ENCODE measurements around the gene LRP4. TPM values are rescaled to one million over a fixed set of nuclear protein-coding genes. Genes with fewer than 3 reads are reported as not detected.

The LRP4 gene
- total RNA-seq, 1 experiment from 2014 or later, result 0.87 TPM

DNA sequence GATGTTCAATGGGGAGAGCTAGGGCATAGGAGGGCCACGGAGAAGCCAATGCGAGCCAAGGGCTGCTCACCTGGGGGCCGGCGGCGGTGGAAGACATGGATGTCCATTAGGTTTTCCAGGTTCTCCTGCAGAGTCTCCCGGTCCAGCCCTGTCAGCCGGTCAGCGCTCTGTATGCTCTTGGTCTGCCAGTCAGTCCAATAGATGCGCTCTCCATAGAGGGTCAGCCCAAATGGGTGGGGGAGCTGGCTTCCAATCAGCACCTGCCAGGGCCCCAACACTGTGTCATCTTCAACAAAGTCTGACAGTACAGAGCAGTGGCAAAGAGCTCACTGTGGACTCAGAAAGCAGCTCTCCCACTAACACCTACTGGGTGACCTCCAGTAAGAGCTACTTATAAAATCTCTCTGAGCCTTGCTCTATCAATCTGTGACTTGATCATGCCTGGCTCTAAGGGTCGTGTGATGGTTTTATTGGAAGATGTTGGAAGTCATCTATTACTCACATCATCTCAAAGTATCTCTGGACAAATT is 39.2 kb downstream of the LRP4 start:
- no peaks in the 10 kb centered on the region for H3F3A ChIP-seq (ENCODE audit: low read length, unreplicated experiment)
- no peaks in the 10 kb centered on the region for H3K36me3 ChIP-seq (ENCODE audit: low read depth, low read length)
- CTCF ChIA-PET, result no interaction called here
- no peaks in the 10 kb centered on the region for H3K27me3 ChIP-seq (ENCODE audit: low read length)
- H3K4me3 ChIP-seq (ENCODE audit: low read length), result no peak overlapping the region
- POLR2A ChIA-PET (ENCODE audit: unreplicated experiment), result no interaction called here
- H3K9me3 ChIP-seq (ENCODE audit: low read length), result no peaks in the 10 kb centered on the region
- BruUV-seq (replicated peaks), result no TSS peak
- H3K4me1 ChIP-seq (ENCODE audit: insufficient read depth, low read length), result no peaks in the 10 kb centered on the region
- H3K79me2 ChIP-seq (ENCODE audit: low read length), result no peaks in the 10 kb centered on the region
- no peak overlapping the region for H3K27ac ChIP-seq (ENCODE audit: low read length)
- no peak for ATAC-seq
- H4K20me1 ChIP-seq (ENCODE audit: low read length), result no peaks in the 10 kb centered on the region
- no peak overlapping the region for H3K4me2 ChIP-seq (ENCODE audit: low read length)
- no peak overlapping the region for H3K9ac ChIP-seq (ENCODE audit: low read length)
- intact Hi-C loops (cut with micrococcal nuclease), result no loop called here
- TF ChIP-seq EZH2 (IDR thresholded peaks at IDR 0.05; ENCODE audit: low read length, unreplicated experiment), result no peak
- no peak for TF ChIP-seq CTCF (conservative IDR thresholded peaks at IDR 0.05; ENCODE audit: low read depth, low read length)
- TF ChIP-seq EZH2phosphoT487 (IDR thresholded peaks at IDR 0.05; ENCODE audit: borderline replicate concordance, low read length), result no peak
- H3K9me2 ChIP-seq (replicated peaks; ENCODE audit: low read length), result no peaks in the 10 kb centered on the region
- DNase-seq, result no peak
- H2AFZ ChIP-seq (ENCODE audit: low read length), result no peak overlapping the region

GRCh38 chr11:46877580-46877979 is 40.8 kb downstream of the LRP4 start:
- Histone ChIP-seq H3F3A (ENCODE audit: low read length, unreplicated experiment) (no peaks in the 10 kb centered on the region), H3K79me2 (ENCODE audit: low read length) (no peaks in the 10 kb centered on the region), H3K4me3 (ENCODE audit: low read length) (no peak overlapping the region), H3K27ac (ENCODE audit: low read length) (no peak overlapping the region), H3K4me2 (ENCODE audit: low read length) (no peak overlapping the region), H2AFZ (ENCODE audit: low read length) (no peak overlapping the region), H3K4me1 (ENCODE audit: insufficient read depth, low read length) (no peaks in the 10 kb centered on the region), H4K20me1 (ENCODE audit: low read length) (no peaks in the 10 kb centered on the region), H3K36me3 (ENCODE audit: low read depth, low read length) (no peaks in the 10 kb centered on the region), H3K27me3 (ENCODE audit: low read length) (no peaks in the 10 kb centered on the region), H3K9me2 (replicated peaks; ENCODE audit: low read length) (no peaks in the 10 kb centered on the region), H3K9me3 (ENCODE audit: low read length) (no peaks in the 10 kb centered on the region), H3K9ac (ENCODE audit: low read length) (no peak overlapping the region)
- TF ChIP-seq EZH2 (IDR thresholded peaks at IDR 0.05; ENCODE audit: low read length, unreplicated experiment) (no peak), CTCF (conservative IDR thresholded peaks at IDR 0.05; ENCODE audit: low read depth, low read length) (no peak), EZH2phosphoT487 (IDR thresholded peaks at IDR 0.05; ENCODE audit: borderline replicate concordance, low read length) (no peak)
- BruUV-seq (replicated peaks), result no TSS peak
- ATAC-seq, result no peak
- intact Hi-C loops (cut with micrococcal nuclease), result no loop called here
- ChIA-PET CTCF (no interaction called here), POLR2A (ENCODE audit: unreplicated experiment) (no interaction called here)
- DNase-seq, result no peak

- H3K27ac ChIP-seq (ENCODE audit: low read length), result no peak overlapping the region
- intact Hi-C loops (cut with micrococcal nuclease), result no loop called here
- H3K4me1 ChIP-seq (ENCODE audit: insufficient read depth, low read length), result no peaks in the 10 kb centered on the region
- ChIA-PET CTCF (no interaction called here), POLR2A (ENCODE audit: unreplicated experiment) (no interaction called here)
- TF ChIP-seq EZH2phosphoT487 (IDR thresholded peaks at IDR 0.05; ENCODE audit: borderline replicate concordance, low read length) (no peak), EZH2 (IDR thresholded peaks at IDR 0.05; ENCODE audit: low read length, unreplicated experiment) (no peak), CTCF (conservative IDR thresholded peaks at IDR 0.05; ENCODE audit: low read depth, low read length) (no peak)
- H3F3A ChIP-seq (ENCODE audit: low read length, unreplicated experiment), result no peaks in the 10 kb centered on the region
- ATAC-seq (no peak), DNase-seq (no peak)
- no peak overlapping the region for H3K4me3 ChIP-seq (ENCODE audit: low read length)
- no peaks in the 10 kb centered on the region for H3K79me2 ChIP-seq (ENCODE audit: low read length)
- no TSS peak for BruUV-seq (replicated peaks)
- no peaks in the 10 kb centered on the region for H3K9me3 ChIP-seq (ENCODE audit: low read length)
- no peak overlapping the region for H3K4me2 ChIP-seq (ENCODE audit: low read length)
- no peaks in the 10 kb centered on the region for H3K27me3 ChIP-seq (ENCODE audit: low read length)
- no peaks in the 10 kb centered on the region for H3K9me2 ChIP-seq (replicated peaks; ENCODE audit: low read length)
- H3K36me3 ChIP-seq (ENCODE audit: low read depth, low read length), result no peaks in the 10 kb centered on the region
- H3K9ac ChIP-seq (ENCODE audit: low read length), result no peak overlapping the region
- H2AFZ ChIP-seq (ENCODE audit: low read length), result no peak overlapping the region
- H4K20me1 ChIP-seq (ENCODE audit: low read length), result no peaks in the 10 kb centered on the region
Observed at GRCh38 chr11:46876471-46876870, 41.9 kb downstream of the LRP4 start.

Measured in PC-3 (cell line).